Endodermal cell (in vitro differentiated cells): ENCODE results near the gene SAFB2. TPM values are rescaled to one million over a fixed set of nuclear protein-coding genes. Genes with fewer than 3 reads are reported as not detected.

ENCODE experiments used
- DNase-seq: peaks from one replicate; pipeline ENCODE4 v3.0.0-alpha.2; 2017
- H3K27ac ChIP-seq: 2 replicates; pipeline ENCODE4 v1.5.1; 2013; ENCODE audit warnings: mild to moderate bottlenecking, low read depth, low read length, moderate library complexity
- H3K27me3 ChIP-seq: 2 replicates; pipeline ENCODE4 v1.6.1; 2013; ENCODE audit warnings: mild to moderate bottlenecking, low read length, moderate library complexity; ENCODE audit not compliant: insufficient read depth, control insufficient read depth, poor library complexity, severe bottlenecking
- H3K36me3 ChIP-seq: 2 replicates; pipeline ENCODE4 v1.7.0; 2013; ENCODE audit warnings: mild to moderate bottlenecking, low read length, moderate library complexity; ENCODE audit not compliant: control insufficient read depth, insufficient read depth
- H3K4me1 ChIP-seq: one replicate; pipeline ENCODE4 v1.7.0; 2013; ENCODE audit warnings: low read length; ENCODE audit not compliant: control insufficient read depth, insufficient read depth
- H3K4me3 ChIP-seq: 2 replicates; pipeline ENCODE4 v1.5.1; 2013; ENCODE audit warnings: mild to moderate bottlenecking, low read length, moderate library complexity
- H3K9ac ChIP-seq: 2 replicates; pipeline ENCODE4 v1.6.1; 2013; ENCODE audit warnings: mild to moderate bottlenecking, low read length, moderate library complexity; ENCODE audit not compliant: poor library complexity, severe bottlenecking; ENCODE audit errors: extremely low read depth
- H3K9me3 ChIP-seq: 2 replicates; pipeline ENCODE4 v1.6.1; 2013; ENCODE audit warnings: mild to moderate bottlenecking, low read length, moderate library complexity; ENCODE audit not compliant: control insufficient read depth
- H3K27ac Mint-ChIP-seq: 2 replicates; pipeline ENCODE4 v1.8.0; 2020; ENCODE audit warnings: mixed read lengths
- H3K27me3 Mint-ChIP-seq: 2 replicates; pipeline ENCODE4 v1.8.0; 2021; ENCODE audit warnings: mild to moderate bottlenecking, mixed read lengths; ENCODE audit not compliant: insufficient read depth
- H3K36me3 Mint-ChIP-seq: 2 replicates; pipeline ENCODE4 v1.8.0; 2020; ENCODE audit warnings: low read depth, mixed read lengths
- H3K4me1 Mint-ChIP-seq: 2 replicates; pipeline ENCODE4 v1.8.0; 2020; ENCODE audit warnings: mixed read lengths
- H3K4me3 Mint-ChIP-seq: 2 replicates; pipeline ENCODE4 v1.8.0; 2020; ENCODE audit warnings: mild to moderate bottlenecking, moderate library complexity, mixed read lengths
- H3K9me3 Mint-ChIP-seq: 2 replicates; pipeline ENCODE4 v1.8.0; 2020; ENCODE audit warnings: mild to moderate bottlenecking, mixed read lengths
- WGBS, 2 experiments: methylation state at CpG; one replicate each; pipeline versions ENCODE4 v1.1.5 to v1.1.7; 2013; ENCODE audit warnings: missing lambda C conversion rate in 2 of 2, mixed read lengths in 1 of 2; ENCODE audit not compliant: insufficient coverage in 1 of 2, insufficient read length in 1 of 2; 5-methylcytosine and 5-hydroxymethylcytosine counted together
- total RNA-seq, 2 donors: library from RNA; stranded (reverse); fragmentation: NEBNext Ultra II Directional in 1 of 2; extraction: Animal tissue kit (Norgen Biotek cat#: 25700) in 1 of 2; gene quantifications; 2 replicates in 1 of 2; 3 replicates in 1 of 2; pipeline ENCODE4 v1.2.1, GENCODE V29; 2021
- TF ChIP-seq, protein P1 (sequence below): fragments of 200-600 bp; sonication (generic); conservative IDR thresholded peaks from 2 replicates; pipeline ENCODE4 v1.5.0; 2021; ENCODE audit warnings: antibody characterized with exemption, mild to moderate bottlenecking

Gene SAFB2
- total RNA-seq, 2 donors from 2014 or later: 69.2 to 74.6 TPM

- Histone ChIP-seq H3K36me3 (peaks cover 90% of the 10 kb centered on the region), H3K4me3 (no peak overlapping the region), H3K9ac (no peak overlapping the region), H3K9me3 (no peaks in the 10 kb centered on the region), H3K4me1 (no peaks in the 10 kb centered on the region), H3K27me3 (no peaks in the 10 kb centered on the region), H3K27ac (no peak overlapping the region)
- no peak for DNase-seq
- Mint-ChIP-seq H3K27ac (no peak overlapping the region), H3K4me1 (peaks cover 6% of the 10 kb centered on the region), H3K36me3 (peaks cover 80% of the 10 kb centered on the region), H3K4me3 (no peak overlapping the region), H3K9me3 (no peaks in the 10 kb centered on the region), H3K27me3 (no peaks in the 10 kb centered on the region)
- TF ChIP-seq, protein P1, sequence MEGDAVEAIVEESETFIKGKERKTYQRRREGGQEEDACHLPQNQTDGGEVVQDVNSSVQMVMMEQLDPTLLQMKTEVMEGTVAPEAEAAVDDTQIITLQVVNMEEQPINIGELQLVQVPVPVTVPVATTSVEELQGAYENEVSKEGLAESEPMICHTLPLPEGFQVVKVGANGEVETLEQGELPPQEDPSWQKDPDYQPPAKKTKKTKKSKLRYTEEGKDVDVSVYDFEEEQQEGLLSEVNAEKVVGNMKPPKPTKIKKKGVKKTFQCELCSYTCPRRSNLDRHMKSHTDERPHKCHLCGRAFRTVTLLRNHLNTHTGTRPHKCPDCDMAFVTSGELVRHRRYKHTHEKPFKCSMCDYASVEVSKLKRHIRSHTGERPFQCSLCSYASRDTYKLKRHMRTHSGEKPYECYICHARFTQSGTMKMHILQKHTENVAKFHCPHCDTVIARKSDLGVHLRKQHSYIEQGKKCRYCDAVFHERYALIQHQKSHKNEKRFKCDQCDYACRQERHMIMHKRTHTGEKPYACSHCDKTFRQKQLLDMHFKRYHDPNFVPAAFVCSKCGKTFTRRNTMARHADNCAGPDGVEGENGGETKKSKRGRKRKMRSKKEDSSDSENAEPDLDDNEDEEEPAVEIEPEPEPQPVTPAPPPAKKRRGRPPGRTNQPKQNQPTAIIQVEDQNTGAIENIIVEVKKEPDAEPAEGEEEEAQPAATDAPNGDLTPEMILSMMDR: no peak
- WGBS, 2 experiments: 92 to 100% methylated on average over 2 of the region's 2 CpGs
Observed at GRCh38 chr19:5664515-5664914, 41.9 kb upstream of the SAFB2 start.

DNA sequence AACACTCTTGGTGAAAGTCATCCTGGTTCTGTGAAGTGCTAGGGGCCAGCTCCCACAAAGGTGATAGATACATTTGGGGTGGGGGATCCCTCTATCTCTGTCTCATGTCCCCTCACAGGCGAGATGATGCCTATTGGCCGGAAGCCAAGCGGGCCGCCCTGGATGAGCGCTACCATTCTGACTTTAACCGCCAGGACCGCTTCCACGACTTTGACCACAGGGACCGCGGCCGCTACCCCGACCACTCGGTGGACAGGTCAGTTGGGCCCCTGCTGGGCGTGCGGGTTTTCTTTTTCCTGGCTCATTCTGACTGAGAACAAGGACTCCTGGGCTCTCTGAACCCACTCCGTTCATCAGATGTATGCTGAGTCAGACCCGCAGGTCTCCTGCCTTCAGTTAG lies 41.3 kb upstream of the SAFB2 start:
- peaks cover 78% of the 10 kb centered on the region for H3K36me3 Mint-ChIP-seq
- Histone ChIP-seq H3K4me1 (no peaks in the 10 kb centered on the region), H3K27me3 (no peaks in the 10 kb centered on the region), H3K9me3 (no peaks in the 10 kb centered on the region), H3K36me3 (peaks cover 89% of the 10 kb centered on the region), H3K4me3 (no peak overlapping the region), H3K9ac (no peak overlapping the region), H3K27ac (no peak overlapping the region)
- H3K4me3 Mint-ChIP-seq: no peak overlapping the region
- H3K4me1 Mint-ChIP-seq: peaks cover 6% of the 10 kb centered on the region
- no peak for DNase-seq
- no peak overlapping the region for H3K27ac Mint-ChIP-seq
- H3K27me3 Mint-ChIP-seq: no peaks in the 10 kb centered on the region
- WGBS, 2 experiments: 95% methylated on average over 16 to 17 of the region's 17 CpGs
- TF ChIP-seq, protein P1: no peak
- no peaks in the 10 kb centered on the region for H3K9me3 Mint-ChIP-seq

DNA sequence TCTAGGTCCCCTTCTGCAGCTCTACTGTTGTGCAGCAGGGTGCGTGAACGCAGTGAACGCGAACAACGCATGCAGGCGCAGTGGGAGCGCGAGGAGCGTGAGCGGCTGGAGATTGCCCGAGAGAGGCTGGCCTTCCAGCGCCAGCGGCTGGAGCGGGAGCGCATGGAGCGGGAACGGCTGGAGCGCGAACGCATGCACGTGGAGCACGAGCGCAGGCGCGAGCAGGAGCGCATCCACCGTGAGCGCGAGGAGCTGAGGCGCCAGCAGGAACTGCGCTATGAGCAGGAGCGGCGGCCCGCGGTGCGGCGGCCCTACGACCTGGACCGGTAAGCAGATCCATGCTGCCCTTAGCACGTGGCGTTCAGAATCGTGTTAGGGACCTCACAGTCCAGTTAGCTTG lies 38.9 kb upstream of the SAFB2 start:
- Mint-ChIP-seq H3K27me3 (no peaks in the 10 kb centered on the region), H3K4me1 (no peaks in the 10 kb centered on the region), H3K27ac (no peak overlapping the region), H3K4me3 (no peak overlapping the region), H3K36me3 (peaks cover 74% of the 10 kb centered on the region), H3K9me3 (no peaks in the 10 kb centered on the region)
- no peaks in the 10 kb centered on the region for H3K27me3 ChIP-seq
- H3K36me3 ChIP-seq: peaks cover 82% of the 10 kb centered on the region
- 98% methylated on average over 42 of the region's 42 CpGs for WGBS, 2 experiments
- TF ChIP-seq, protein P1: no peak
- no peaks in the 10 kb centered on the region for H3K9me3 ChIP-seq
- H3K9ac ChIP-seq: no peak overlapping the region
- no peak overlapping the region for H3K4me3 ChIP-seq
- DNase-seq: no peak
- no peak overlapping the region for H3K27ac ChIP-seq
- no peaks in the 10 kb centered on the region for H3K4me1 ChIP-seq
